ENCODE measurements around the gene FAM107B.
"Not testable (repeated sequence)": the region's sequence is repeated elsewhere in the genome, so short reads cannot be mapped to it uniquely, and the experiment has no call there.

FAM107B gene

GRCh38 chr10:14692344-14693076, 82.2 kb downstream of the FAM107B start:
- no peak for DNase-seq (ENCODE audit: low spot score)

GRCh38 chr10:14691359-14691758, 83.3 kb downstream of the FAM107B start:
- no peak for DNase-seq (ENCODE audit: low spot score)

- DNase-seq (ENCODE audit: low spot score): no peak
These were observed 86.1 kb downstream of the FAM107B start for GRCh38 chr10:14688606-14689005.

GRCh38 chr10:14688189-14688588, 86.5 kb downstream of the FAM107B start:
- DNase-seq (ENCODE audit: low spot score): not testable (repeated sequence)

GRCh38 chr10:14687340-14687739, 87.4 kb downstream of the FAM107B start:
- no peak for DNase-seq (ENCODE audit: low spot score)

- no peak for DNase-seq (ENCODE audit: low spot score)
These were observed 88.3 kb downstream of the FAM107B start for GRCh38 chr10:14686356-14686755.

- DNase-seq (ENCODE audit: low spot score): no peak
These were observed 90.3 kb downstream of the FAM107B start for GRCh38 chr10:14684354-14684753.

- no peak for DNase-seq (ENCODE audit: low spot score)
These were observed 91.4 kb downstream of the FAM107B start for GRCh38 chr10:14683256-14683655.

GRCh38 chr10:14681802-14682201, 92.9 kb downstream of the FAM107B start:
- DNase-seq (ENCODE audit: low spot score): no peak

GRCh38 chr10:14681305-14681704, 93.4 kb downstream of the FAM107B start:
- DNase-seq (ENCODE audit: low spot score): no peak

GRCh38 chr10:14678637-14679036, 96.1 kb downstream of the FAM107B start:
- DNase-seq (ENCODE audit: low spot score): no peak

- no peak for DNase-seq (ENCODE audit: low spot score)
These were observed 98.0 kb downstream of the FAM107B start for GRCh38 chr10:14676732-14677131.

GRCh38 chr10:14674376-14675050, 100.2 kb downstream of the FAM107B start:
- no peak for DNase-seq (ENCODE audit: low spot score)

- DNase-seq (ENCODE audit: low spot score): no peak
These were observed 101.4 kb downstream of the FAM107B start for GRCh38 chr10:14673189-14673861.

- DNase-seq (ENCODE audit: low spot score): no peak
These were observed 103.3 kb downstream of the FAM107B start for GRCh38 chr10:14671386-14671831.

GRCh38 chr10:14670551-14671240, 104.0 kb downstream of the FAM107B start:
- DNase-seq (ENCODE audit: low spot score): no peak

GRCh38 chr10:14669576-14669975, 105.1 kb downstream of the FAM107B start:
- no peak for DNase-seq (ENCODE audit: low spot score)

- DNase-seq (ENCODE audit: low spot score): no peak
These were observed 106.9 kb downstream of the FAM107B start for GRCh38 chr10:14667781-14668180.

- no peak for DNase-seq (ENCODE audit: low spot score)
These were observed 107.4 kb downstream of the FAM107B start for GRCh38 chr10:14667280-14667679.

GRCh38 chr10:14665865-14666857, 108.5 kb downstream of the FAM107B start:
- no peak for DNase-seq (ENCODE audit: low spot score)

- peak; percentile 51 for DNase-seq (ENCODE audit: low spot score)
These were observed 109.4 kb downstream of the FAM107B start for GRCh38 chr10:14665304-14665703.
